Thoracic aorta endothelial cell (primary cell): ENCODE results near the gene VPS35L. TPM values are rescaled to one million over a fixed set of nuclear protein-coding genes. Genes with fewer than 3 reads are reported as not detected.

ENCODE experiments used
- total RNA-seq: library from RNA; depleted of rRNA; stranded (reverse); fragments of >200 nt; gene quantifications from 2 replicates; pipeline ENCODE4 v1.2.3, GENCODE V29; 2012

VPS35L gene
- total RNA-seq = 73.0 and 74.0 TPM in 2 replicates

DNA sequence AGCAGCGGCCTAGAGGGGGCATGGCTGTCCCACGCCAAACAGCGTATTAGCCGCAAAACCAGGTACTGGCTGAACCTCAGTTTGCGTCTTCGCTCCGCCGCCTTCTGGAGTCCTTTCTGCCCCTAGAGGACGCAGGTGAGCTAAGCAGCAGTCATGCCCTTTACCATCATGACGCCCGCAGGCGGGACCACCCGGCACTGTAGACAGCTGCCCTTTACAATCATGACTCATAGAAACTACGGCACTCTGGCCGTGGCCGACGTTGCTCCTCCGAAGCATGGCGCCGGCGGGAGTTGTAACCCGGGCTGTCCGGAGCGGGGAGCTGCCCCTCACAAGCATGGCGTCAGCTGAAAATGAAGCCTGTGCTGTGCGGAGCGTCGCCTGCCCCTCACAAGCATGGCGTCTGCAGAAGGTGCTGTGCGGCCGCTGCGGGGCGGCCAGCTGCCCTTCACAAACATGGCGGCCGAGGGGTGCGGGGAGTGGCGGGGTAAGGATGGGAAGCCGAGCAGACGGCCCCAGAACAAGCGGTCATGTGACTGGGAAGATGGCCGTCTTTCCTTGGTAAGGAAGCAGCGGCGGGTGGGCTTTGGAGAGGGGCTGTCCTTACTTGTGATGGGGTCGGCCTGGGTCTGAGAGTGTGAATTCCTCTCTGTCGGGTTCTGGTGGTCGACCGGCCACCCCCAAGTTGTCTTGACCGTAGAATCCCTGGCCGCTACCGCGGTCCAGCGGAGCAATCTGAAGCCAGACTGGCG lies at the start of gene VPS35L:
VPS35L (plus strand) TSS at position 518 of the 752 bp plus-strand sequence; CDS start at position 545, 27 bp downstream.

GRCh38 chr16:19521471-19522396 lies 33.8 kb upstream of the VPS35L start, which contains the start of gene GDE1:
Gene GDE1, minus strand, starts transcription at chr16:19522098. Its CDS starts 134 bp downstream, at chr16:19521964.

GRCh38 chr16:19523559-19524355 lies 31.7 kb upstream of the VPS35L start, which contains the start of gene CCP110:
Gene CCP110, plus strand, starts transcription at chr16:19523942. Its CDS starts 3,940 bp downstream, at chr16:19527882.

GRCh38 chr16:19717741-19718623 lies 162.5 kb downstream of the VPS35L start, which contains the start of the genes IQCK and KNOP1:
Gene IQCK, plus strand, starts transcription at chr16:19718271. Its CDS starts 36 bp downstream, at chr16:19718307.
Gene KNOP1, minus strand, starts transcription at chr16:19718227. Its CDS starts 3,192 bp downstream, at chr16:19715035.

Other genes with a start within 250 kb of the VPS35L start
- gene TMC5, start 137.8 kb upstream of the VPS35L start, total RNA-seq = not detected in 2 replicates
- 64.9 and 67.5 TPM in 2 replicates for gene GDE1, start 33.6 kb upstream of the VPS35L start, total RNA-seq
- 25.0 and 28.2 TPM in 2 replicates for gene CCP110, start 31.8 kb upstream of the VPS35L start, total RNA-seq
- gene KNOP1, start 162.5 kb downstream of the VPS35L start, total RNA-seq = 25.8 and 27.1 TPM in 2 replicates
- gene IQCK, start 162.6 kb downstream of the VPS35L start, total RNA-seq = 12.8 and 17.2 TPM in 2 replicates